ENCODE data around the gene HOXC11.
A peak's percentile ranks its signal among the peaks of the same experiment; 100 is the strongest.

HOXC11 gene

DNA sequence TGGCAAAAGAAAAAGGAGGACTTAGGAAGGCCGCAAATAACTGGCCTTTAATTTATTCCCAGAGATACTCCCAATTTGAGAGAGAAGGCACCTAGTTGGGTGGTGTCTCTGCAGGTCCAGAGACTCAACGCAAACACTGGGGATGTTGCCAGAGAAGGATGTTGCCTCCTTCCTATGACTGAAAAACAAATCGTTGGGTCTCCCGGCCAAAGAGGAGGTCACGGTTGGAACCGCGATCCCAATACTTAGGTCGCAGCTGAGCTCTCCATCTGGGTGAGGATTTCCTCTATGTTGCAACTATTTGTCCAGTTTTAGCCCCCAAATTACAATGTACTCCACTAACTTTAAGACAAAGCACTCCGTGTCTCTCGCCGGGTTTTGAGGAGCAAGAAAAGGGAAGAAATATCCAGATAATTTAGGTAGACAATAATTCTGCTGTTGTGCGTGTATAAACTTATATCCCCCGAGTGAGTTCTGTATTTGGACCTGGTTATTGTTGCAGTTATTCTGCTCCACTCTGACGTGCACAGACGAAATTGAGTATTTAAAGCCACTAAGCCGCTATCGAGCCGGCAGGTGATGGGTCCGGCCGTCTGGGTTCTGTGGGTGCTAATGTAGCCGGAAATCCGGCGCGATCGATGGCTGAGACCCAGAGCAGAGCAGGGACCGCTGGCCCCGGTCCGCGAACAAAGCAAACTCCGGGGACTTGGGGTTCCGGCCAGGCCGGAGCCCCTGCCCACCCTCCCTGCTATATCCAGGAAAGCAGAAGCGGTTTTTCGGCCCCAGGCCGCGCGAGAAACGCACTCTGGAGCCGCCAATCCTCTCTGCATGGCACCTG lies 12.5 kb upstream of the HOXC11 start:
- Mint-ChIP-seq H3K27me3 (peaks cover 42% of the 10 kb centered on the region), H3K27ac (peak overlapping the region; percentile 0), H3K4me3 (no peak overlapping the region), H3K9me3 (peaks cover 5% of the 10 kb centered on the region), H3K36me3 (peaks cover 4% of the 10 kb centered on the region), H3K4me1 (peaks cover 21% of the 10 kb centered on the region)
- DNase-seq (ENCODE audit: low spot score in 2 of 2) (no peak), ATAC-seq (ENCODE audit: low read depth) (no peak)

DNA sequence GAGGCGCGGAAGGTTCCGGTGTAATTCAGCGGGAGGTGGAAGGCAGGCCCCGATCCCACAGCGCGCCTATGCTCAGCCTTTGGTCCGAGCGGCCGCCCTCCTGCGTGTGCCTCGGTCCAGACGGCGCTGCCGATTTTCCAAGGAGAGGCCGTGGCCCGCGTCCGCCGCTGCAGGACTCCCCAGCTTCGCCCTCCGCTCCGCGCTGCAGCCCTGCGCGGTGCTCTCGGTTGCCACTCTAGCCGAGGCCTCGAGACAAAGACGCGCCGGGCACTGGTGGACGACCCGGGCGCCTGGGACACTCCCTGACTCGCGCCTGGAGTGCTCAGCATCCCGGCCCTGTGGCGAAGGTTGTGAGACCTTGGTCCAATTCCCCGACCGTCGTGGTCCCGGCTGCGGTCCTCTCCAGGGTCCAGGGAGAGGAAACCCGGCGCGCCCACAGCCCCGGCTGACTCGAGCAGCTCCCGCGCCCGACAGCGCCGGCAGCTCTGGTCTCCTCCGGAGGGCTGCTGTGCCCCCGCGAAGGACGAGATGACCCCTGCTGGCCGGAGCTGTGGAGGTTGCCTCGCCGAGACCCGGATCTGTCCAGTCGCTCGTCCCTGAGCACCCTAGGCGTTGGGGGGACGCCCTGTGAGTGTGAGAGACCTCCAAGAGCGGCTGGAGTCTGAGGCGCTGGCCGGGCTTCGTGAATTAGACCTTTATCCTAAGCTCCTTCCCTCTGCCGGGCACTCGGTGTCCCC lies 11.7 kb upstream of the HOXC11 start:
- ATAC-seq (ENCODE audit: low read depth) (no peak), DNase-seq (ENCODE audit: low spot score in 2 of 2) (no peak)
- Mint-ChIP-seq H3K27me3 (peaks cover 42% of the 10 kb centered on the region), H3K27ac (no peak overlapping the region), H3K4me3 (no peak overlapping the region), H3K4me1 (peaks cover 22% of the 10 kb centered on the region), H3K36me3 (peaks cover 3% of the 10 kb centered on the region), H3K9me3 (peaks cover 5% of the 10 kb centered on the region)

DNA sequence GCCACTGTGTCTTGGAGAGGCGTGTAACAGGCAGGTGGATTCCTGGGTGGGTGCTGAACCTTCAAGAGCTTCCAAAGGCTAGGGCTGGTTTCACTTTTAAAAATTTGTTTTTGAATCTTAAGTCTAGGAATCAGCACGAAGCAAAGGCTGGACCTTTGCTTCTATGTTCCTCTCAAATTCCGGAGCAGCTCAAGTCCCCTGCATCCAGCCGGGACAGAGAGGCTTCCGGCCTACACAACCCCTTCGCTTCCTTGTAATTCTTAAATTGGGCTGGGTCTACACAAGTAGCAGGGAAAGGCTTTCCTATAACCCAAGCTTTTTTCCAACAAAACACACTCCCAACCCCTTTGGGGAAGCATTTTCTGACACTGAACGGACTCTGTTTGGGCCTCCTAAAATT lies 9.9 kb upstream of the HOXC11 start:
- Mint-ChIP-seq H3K4me1 (peaks cover 21% of the 10 kb centered on the region), H3K4me3 (no peak overlapping the region), H3K9me3 (peaks cover 5% of the 10 kb centered on the region), H3K36me3 (peaks cover 3% of the 10 kb centered on the region), H3K27me3 (peaks cover 47% of the 10 kb centered on the region), H3K27ac (no peak overlapping the region)
- ATAC-seq (ENCODE audit: low read depth) (no peak), DNase-seq (ENCODE audit: low spot score in 2 of 2) (no peak)

DNA sequence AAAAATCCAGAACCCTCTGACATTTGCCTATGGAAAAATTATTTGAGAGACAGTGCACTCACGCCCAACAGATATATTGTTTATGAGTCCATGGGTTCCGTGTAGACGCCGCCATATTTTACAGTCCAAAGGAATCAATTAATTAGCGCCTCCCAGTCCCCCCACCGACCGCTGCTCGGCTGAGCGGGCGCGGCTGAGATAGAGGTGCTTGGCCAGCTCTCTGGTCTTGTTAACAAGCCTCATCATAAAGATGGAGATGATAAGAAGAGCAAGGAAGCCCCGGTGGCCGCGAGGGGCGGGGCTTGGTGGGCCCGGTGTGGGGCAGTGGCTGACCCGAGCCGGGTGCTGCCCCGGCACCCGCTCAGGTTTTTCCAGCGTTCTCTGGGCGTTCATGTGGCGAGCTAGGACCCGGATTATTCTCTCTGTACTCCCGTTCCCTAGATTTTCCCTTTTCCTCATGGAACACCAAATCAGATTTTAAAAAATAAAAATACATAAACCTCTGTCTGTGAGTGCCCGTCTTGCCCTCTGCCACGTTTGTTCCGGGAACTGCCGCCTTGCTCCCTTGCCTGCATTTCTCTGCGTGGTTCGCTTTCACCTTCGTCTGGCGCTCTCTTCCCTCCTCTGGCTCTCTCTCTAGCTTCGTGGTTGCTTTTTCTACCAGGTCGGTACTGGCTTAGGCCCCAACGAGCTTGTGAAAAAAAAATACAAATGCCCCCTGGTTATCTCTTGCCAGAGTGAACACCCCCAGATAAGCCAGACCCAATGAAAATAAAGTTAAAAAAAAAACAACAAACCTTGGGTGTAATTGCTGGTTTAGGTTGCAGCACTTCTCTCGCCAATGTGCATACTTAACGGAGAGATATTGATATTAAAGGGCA lies 9.3 kb upstream of the HOXC11 start:
- ATAC-seq (ENCODE audit: low read depth) (no peak), DNase-seq (ENCODE audit: low spot score in 2 of 2) (no peak)
- Mint-ChIP-seq H3K9me3 (peaks cover 5% of the 10 kb centered on the region), H3K27me3 (peaks cover 46% of the 10 kb centered on the region), H3K4me3 (no peak overlapping the region), H3K4me1 (peaks cover 21% of the 10 kb centered on the region), H3K27ac (no peak overlapping the region), H3K36me3 (peaks cover 3% of the 10 kb centered on the region)

DNA sequence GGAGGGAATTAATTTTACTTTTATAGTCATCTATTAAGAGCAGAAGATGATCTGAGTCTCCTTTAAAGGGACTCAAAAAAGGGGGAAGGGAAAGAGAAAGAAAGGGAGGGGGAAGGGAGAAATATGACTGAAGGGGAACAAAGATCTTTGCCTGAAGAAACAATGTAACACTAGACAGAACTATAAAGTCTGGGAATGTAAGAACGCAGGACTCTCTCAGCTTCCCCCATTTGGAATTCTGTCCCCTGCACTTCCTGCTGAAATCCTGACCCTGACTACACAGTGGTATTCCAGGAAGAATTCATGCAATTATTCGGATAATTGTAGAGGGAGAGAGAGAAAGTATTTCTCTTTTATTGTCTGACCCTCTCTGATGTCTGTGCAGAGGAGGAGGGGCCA lies 8.6 kb upstream of the HOXC11 start:
- no peak overlapping the region for H3K4me3 Mint-ChIP-seq
- peaks cover 3% of the 10 kb centered on the region for H3K36me3 Mint-ChIP-seq
- H3K4me1 Mint-ChIP-seq = peaks cover 21% of the 10 kb centered on the region
- H3K27me3 Mint-ChIP-seq = peaks cover 48% of the 10 kb centered on the region
- DNase-seq (ENCODE audit: low spot score in 2 of 2) = no peak
- H3K9me3 Mint-ChIP-seq = peaks cover 5% of the 10 kb centered on the region
- no peak overlapping the region for H3K27ac Mint-ChIP-seq
- ATAC-seq (ENCODE audit: low read depth) = no peak

DNA sequence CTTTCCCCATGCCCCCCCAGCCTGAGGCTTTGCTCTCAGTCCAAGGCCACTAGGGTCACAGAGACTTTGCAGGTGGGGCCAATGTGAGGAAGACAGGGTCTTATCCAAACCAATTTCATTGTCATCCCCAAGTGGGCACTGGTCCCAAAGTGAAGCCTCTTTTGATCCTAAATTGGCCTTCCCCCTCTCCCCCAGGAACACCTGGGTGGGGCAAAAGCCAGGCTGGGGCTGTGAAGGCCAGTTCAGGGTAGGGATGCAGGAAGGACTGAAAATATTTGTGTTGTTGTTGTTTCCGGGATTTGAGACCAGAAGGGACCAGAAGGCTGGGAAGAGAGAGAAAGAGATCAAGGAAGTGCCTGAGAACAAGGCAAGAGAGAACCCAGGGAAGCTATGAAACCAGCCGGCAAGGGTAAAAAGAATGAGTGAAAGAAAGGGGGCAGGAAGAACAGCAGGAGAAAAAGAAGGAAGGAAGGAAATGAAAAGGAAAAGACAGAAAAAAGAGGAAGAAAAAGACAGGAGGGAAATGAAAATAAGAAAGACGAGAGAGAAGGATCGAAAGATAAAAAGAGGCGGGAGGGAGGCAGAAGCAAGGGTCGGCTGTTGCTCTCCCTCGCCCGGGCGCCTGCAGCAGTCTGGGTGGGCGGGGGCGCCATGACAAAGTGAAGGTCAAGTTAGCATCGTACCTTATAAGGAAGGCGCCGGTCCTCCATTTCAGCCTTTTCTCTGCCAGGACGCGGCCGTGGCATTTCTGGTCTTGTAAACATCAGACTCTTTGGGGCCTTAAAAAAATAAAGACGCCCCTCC lies 7.4 kb upstream of the HOXC11 start:
- no peak for ATAC-seq (ENCODE audit: low read depth)
- Mint-ChIP-seq H3K27ac (peak overlapping the region; percentile 16), H3K4me1 (peaks cover 21% of the 10 kb centered on the region), H3K36me3 (peaks cover 3% of the 10 kb centered on the region), H3K9me3 (peaks cover 3% of the 10 kb centered on the region), H3K4me3 (no peak overlapping the region), H3K27me3 (peaks cover 42% of the 10 kb centered on the region)
- no peak for DNase-seq (ENCODE audit: low spot score in 2 of 2)

DNA sequence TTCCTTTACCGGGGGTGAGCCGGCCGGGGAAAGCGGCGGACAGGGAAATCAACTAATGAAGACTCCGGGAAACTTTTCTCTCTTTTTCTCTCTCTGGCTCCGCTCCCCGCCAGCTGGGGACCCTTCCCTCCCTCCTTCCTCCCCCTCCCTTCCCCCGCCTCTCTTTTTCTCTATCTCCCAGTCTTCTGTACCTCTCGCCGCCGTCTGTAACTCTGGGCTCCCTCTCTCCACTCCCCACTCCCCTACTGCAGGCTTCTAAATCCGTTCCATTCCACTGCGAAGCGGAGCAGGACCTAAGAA lies 6.9 kb upstream of the HOXC11 start:
- H3K27ac Mint-ChIP-seq = peak overlapping the region; percentile 26
- peaks cover 21% of the 10 kb centered on the region for H3K4me1 Mint-ChIP-seq
- H3K36me3 Mint-ChIP-seq = peaks cover 3% of the 10 kb centered on the region
- DNase-seq (ENCODE audit: low spot score in 2 of 2) (no peak), ATAC-seq (ENCODE audit: low read depth) (no peak)
- H3K9me3 Mint-ChIP-seq = peaks cover 3% of the 10 kb centered on the region
- H3K4me3 Mint-ChIP-seq = peak overlapping the region; percentile 43
- H3K27me3 Mint-ChIP-seq = peaks cover 45% of the 10 kb centered on the region

DNA sequence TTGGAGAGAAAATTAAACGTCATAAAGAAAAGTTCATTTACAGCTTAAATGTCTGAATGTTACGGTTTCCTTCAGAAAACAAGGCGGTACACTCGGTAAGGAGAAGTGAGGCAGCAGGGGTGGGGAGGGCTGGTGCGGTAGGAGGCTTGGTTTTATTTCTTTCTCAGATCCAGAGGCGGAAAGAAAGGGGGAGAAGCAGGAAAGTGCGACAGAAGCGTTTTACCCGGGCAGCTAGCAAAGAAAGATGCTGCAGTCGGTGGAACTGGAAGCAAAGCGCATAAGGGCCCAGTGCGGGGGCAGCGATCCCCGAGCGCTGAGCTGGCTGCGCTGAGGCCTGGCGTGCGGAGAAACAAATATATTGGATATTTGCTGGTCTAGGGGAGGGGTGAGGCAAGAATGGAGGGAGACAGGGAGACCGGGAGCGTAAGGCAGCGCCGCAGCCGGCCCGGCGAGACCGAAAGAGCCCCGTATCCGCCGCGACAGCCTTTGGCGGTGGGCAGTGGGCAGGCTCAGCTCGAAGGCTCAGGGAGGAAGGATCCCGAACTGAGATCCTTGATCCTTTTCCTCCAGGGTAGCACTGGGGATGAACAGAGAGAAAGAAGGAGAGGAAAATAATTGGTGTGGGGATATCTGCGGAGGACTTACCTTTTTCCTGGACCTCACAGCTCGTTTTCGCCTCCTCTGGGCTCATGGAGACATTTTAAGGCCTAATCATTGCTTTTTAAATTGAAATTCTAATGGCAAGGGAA lies 6.4 kb upstream of the HOXC11 start:
- peaks cover 49% of the 10 kb centered on the region for H3K27me3 Mint-ChIP-seq
- no peak for DNase-seq (ENCODE audit: low spot score in 2 of 2)
- ATAC-seq (ENCODE audit: low read depth) = no peak
- H3K4me1 Mint-ChIP-seq = peaks cover 21% of the 10 kb centered on the region
- H3K4me3 Mint-ChIP-seq = peak overlapping the region; percentile 43
- peaks cover 3% of the 10 kb centered on the region for H3K36me3 Mint-ChIP-seq
- peak overlapping the region; percentile 26 for H3K27ac Mint-ChIP-seq
- H3K9me3 Mint-ChIP-seq = peaks cover 3% of the 10 kb centered on the region

DNA sequence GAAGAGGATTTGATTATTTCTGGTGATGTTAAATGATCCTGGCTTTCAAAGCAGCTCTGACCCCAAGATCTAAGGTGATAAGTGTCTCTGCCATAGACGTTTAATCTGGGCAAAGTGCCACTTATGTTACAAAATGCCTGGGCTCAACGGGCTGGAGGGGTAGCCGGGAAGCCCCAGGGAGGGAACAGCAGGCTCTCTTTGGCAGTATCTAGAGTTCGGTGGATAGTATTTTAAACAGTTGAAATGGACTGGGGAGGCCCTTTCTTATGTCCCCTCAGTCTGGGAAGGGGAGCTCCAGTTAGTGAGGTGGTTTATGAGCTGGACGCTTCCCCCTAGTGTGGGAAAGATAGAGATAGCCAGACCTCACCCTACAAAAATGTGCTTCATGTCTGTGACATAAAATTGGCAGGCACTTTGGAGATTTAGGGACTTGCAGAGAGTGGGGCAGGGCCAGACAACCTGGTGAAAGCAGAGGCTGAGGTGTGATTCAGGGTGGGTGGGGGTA lies 5.5 kb upstream of the HOXC11 start:
- ATAC-seq (ENCODE audit: low read depth) (no peak), DNase-seq (ENCODE audit: low spot score in 2 of 2) (no peak)
- H3K27ac Mint-ChIP-seq = no peak overlapping the region
- H3K4me1 Mint-ChIP-seq = peaks cover 21% of the 10 kb centered on the region
- H3K9me3 Mint-ChIP-seq = peaks cover 3% of the 10 kb centered on the region
- H3K4me3 Mint-ChIP-seq = no peak overlapping the region
- H3K36me3 Mint-ChIP-seq = peaks cover 3% of the 10 kb centered on the region
- H3K27me3 Mint-ChIP-seq = peaks cover 57% of the 10 kb centered on the region

DNA sequence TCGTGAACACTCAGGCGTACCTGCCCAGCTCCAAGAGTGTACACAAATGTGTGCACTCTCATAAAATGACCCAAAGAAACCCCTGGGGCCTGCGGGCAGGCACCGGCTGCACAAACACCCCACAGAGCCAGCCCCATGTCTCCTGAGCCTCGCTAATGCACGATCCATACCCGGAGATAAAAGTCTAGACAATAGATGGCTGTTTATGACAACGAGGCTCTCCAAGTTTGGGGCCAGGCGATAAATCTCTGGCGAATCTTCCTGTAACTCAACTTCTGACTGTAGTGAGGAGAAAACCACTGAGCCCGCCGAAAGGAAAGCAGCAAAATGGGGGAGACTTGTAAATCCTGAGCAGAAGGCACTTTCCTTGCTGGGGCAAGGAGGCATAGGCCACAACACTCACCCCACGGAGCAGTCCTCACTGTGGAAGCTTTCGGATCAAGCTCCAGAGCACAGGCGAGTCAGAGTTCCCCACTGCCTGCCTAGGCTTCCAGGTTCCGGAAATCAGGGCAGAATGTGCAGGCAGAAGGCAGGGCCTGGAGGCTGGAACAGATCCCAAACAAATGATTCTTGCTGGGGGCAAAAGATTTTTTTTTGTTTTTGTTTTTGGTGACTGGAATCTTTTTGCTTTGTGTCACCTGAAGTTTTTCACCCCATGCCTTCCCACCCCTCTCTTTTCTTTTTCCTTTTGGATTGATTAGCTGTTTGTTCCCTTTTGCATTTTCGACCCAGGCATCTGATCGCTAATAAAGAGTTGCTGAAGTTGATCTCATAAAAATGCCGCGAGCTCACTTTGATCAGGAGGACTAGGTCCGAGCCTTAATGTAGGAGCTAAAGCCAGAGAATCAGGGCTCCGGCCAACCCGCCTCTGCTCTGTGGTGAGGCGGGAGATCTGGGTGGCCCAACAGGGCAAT lies 4.5 kb upstream of the HOXC11 start:
- H3K4me1 Mint-ChIP-seq = peaks cover 21% of the 10 kb centered on the region
- peaks cover 5% of the 10 kb centered on the region for H3K36me3 Mint-ChIP-seq
- no peak for DNase-seq (ENCODE audit: low spot score in 2 of 2)
- H3K27ac Mint-ChIP-seq = no peak overlapping the region
- H3K4me3 Mint-ChIP-seq = no peak overlapping the region
- peaks cover 5% of the 10 kb centered on the region for H3K9me3 Mint-ChIP-seq
- no peak for ATAC-seq (ENCODE audit: low read depth)
- H3K27me3 Mint-ChIP-seq = peaks cover 62% of the 10 kb centered on the region

DNA sequence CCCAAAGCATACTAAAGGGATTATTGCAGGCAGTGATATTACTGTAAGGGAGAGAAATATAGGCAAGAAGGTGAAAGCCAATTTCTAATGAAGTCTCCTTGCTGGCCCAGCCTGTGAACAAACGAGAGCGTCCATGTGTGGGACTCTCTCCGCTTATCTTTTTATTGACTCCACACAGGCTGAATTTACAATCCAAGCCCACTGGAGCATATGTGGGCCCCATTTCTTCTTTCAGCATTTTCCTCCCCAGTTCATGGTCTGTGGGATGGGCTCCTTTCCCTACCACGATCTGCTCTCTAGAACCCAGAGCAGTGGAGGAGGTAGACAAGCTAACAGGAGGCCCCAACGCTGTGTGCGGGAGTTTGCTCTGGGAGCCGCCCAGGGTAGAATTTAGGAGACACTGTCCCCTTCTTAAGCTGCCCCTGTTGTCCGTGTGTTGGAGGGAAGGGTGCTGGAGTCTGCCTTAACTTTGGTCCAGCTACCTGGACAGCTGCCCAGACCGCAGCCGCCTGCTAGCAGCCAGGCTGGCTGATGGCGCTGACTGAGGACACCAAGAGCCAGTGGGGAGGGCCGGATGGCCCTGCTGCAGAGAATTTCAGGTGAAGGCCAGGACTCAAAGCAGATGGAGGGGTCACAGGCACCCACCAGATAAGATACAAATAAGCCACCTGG lies 3.2 kb upstream of the HOXC11 start:
- ATAC-seq (ENCODE audit: low read depth) (no peak), DNase-seq (ENCODE audit: low spot score in 2 of 2) (no peak)
- H3K27ac Mint-ChIP-seq = no peak overlapping the region
- H3K4me1 Mint-ChIP-seq = peaks cover 12% of the 10 kb centered on the region
- peaks cover 5% of the 10 kb centered on the region for H3K9me3 Mint-ChIP-seq
- H3K36me3 Mint-ChIP-seq = peaks cover 5% of the 10 kb centered on the region
- peaks cover 58% of the 10 kb centered on the region for H3K27me3 Mint-ChIP-seq
- no peak overlapping the region for H3K4me3 Mint-ChIP-seq

DNA sequence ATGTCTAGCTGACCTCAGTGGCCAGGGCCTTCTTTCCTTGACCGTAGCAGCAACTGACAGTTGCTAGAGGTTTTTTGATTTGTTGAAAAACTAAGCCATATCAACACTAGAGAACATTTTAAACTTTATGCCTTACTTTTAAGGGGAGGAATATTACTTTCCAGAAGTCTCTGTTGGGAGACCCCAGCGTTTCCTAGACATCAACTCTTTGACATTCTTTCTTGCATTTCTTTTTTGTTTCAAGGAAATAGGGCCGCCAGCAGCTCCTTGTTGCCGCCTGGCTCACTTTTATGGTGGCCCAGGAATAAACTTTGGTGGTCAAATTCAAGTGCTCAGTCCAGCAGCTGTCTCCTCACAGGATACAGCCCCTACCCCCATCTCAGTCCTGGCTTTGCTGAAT lies 2.5 kb upstream of the HOXC11 start:
- no peak for ATAC-seq (ENCODE audit: low read depth)
- H3K36me3 Mint-ChIP-seq = peaks cover 3% of the 10 kb centered on the region
- H3K4me1 Mint-ChIP-seq = peaks cover 10% of the 10 kb centered on the region
- no peak overlapping the region for H3K27ac Mint-ChIP-seq
- H3K27me3 Mint-ChIP-seq = peaks cover 57% of the 10 kb centered on the region
- DNase-seq (ENCODE audit: low spot score in 2 of 2) = no peak
- H3K4me3 Mint-ChIP-seq = no peak overlapping the region
- H3K9me3 Mint-ChIP-seq = peaks cover 3% of the 10 kb centered on the region
